Measurements from ENCODE around the gene FTL. TPM values are rescaled to one million over a fixed set of nuclear protein-coding genes. Genes with fewer than 3 reads are reported as not detected.

The FTL gene
- total RNA-seq, 2 experiments from 2014 or later: 467 to 602 TPM

- H3K9me2 ChIP-seq (ENCODE audit: insufficient read depth, low read length): no peaks in the 10 kb centered on the region
- peaks cover 9% of the 10 kb centered on the region for H3K4me1 ChIP-seq (ENCODE audit: insufficient read depth, low read length, poor library complexity, severe bottlenecking)
- H3K27ac ChIP-seq (ENCODE audit: low read depth, low read length, poor library complexity, severe bottlenecking): no peak overlapping the region
- peaks cover 15% of the 10 kb centered on the region; the same call in 1 of the 2 replicates for H3K79me2 ChIP-seq (ENCODE audit: insufficient read depth, low read depth, low read length)
- ChIA-PET POLR2A (no interaction called here), CTCF (ENCODE audit: unreplicated experiment) (no interaction called here)
- DNase-seq (ENCODE audit: low spot score): no peak
- H4K20me1 ChIP-seq (ENCODE audit: insufficient read depth, low read length): no peaks in the 10 kb centered on the region
- no peak overlapping the region for H3K4me3 ChIP-seq (ENCODE audit: low read depth, low read length, poor library complexity, severe bottlenecking)
- no peak for TF ChIP-seq EZH2phosphoT487 (IDR thresholded peaks at IDR 0.05; ENCODE audit: borderline replicate concordance, low read depth, low read length)
- TF ChIP-seq, protein P1, sequence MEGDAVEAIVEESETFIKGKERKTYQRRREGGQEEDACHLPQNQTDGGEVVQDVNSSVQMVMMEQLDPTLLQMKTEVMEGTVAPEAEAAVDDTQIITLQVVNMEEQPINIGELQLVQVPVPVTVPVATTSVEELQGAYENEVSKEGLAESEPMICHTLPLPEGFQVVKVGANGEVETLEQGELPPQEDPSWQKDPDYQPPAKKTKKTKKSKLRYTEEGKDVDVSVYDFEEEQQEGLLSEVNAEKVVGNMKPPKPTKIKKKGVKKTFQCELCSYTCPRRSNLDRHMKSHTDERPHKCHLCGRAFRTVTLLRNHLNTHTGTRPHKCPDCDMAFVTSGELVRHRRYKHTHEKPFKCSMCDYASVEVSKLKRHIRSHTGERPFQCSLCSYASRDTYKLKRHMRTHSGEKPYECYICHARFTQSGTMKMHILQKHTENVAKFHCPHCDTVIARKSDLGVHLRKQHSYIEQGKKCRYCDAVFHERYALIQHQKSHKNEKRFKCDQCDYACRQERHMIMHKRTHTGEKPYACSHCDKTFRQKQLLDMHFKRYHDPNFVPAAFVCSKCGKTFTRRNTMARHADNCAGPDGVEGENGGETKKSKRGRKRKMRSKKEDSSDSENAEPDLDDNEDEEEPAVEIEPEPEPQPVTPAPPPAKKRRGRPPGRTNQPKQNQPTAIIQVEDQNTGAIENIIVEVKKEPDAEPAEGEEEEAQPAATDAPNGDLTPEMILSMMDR (conservative IDR thresholded peaks at IDR 0.05; ENCODE audit: low read length): no peak
- no peak overlapping the region for H3K4me2 ChIP-seq (ENCODE audit: low read length)
- intact Hi-C loops (cut with micrococcal nuclease; ENCODE audit: unreplicated experiment): no loop called here
- H2AFZ ChIP-seq (ENCODE audit: low read length): no peak overlapping the region
- H3K36me3 ChIP-seq (ENCODE audit: insufficient read depth, low read length): peaks cover 39% of the 10 kb centered on the region
- BruUV-seq (replicated peaks): no TSS peak
- no peaks in the 10 kb centered on the region for H3K9me3 ChIP-seq (ENCODE audit: low read length)
Measured at GRCh38 chr19:48988286-48988685, 23.2 kb downstream of the FTL start.

- Histone ChIP-seq H3K9me3 (ENCODE audit: low read length) (no peaks in the 10 kb centered on the region), H3K9me2 (ENCODE audit: insufficient read depth, low read length) (no peaks in the 10 kb centered on the region), H3K4me1 (ENCODE audit: insufficient read depth, low read length, poor library complexity, severe bottlenecking) (peaks cover 9% of the 10 kb centered on the region), H3K79me2 (ENCODE audit: insufficient read depth, low read depth, low read length) (peaks cover 16% of the 10 kb centered on the region; the same call in 1 of the 2 replicates), H3K4me2 (ENCODE audit: low read length) (no peak overlapping the region), H3K36me3 (ENCODE audit: insufficient read depth, low read length) (peaks cover 35% of the 10 kb centered on the region), H4K20me1 (ENCODE audit: insufficient read depth, low read length) (no peaks in the 10 kb centered on the region), H3K4me3 (ENCODE audit: low read depth, low read length, poor library complexity, severe bottlenecking) (no peak overlapping the region), H2AFZ (ENCODE audit: low read length) (no peak overlapping the region), H3K27ac (ENCODE audit: low read depth, low read length, poor library complexity, severe bottlenecking) (no peak overlapping the region)
- POLR2A ChIA-PET: no interaction called here
- CTCF ChIA-PET (ENCODE audit: unreplicated experiment): no interaction called here
- TF ChIP-seq, protein P1 (conservative IDR thresholded peaks at IDR 0.05; ENCODE audit: low read length): no peak
- TF ChIP-seq EZH2phosphoT487 (IDR thresholded peaks at IDR 0.05; ENCODE audit: borderline replicate concordance, low read depth, low read length): no peak
- no peak for DNase-seq (ENCODE audit: low spot score)
- intact Hi-C loops (cut with micrococcal nuclease; ENCODE audit: unreplicated experiment): no loop called here
- BruUV-seq (replicated peaks): no TSS peak
Measured at GRCh38 chr19:48988860-48989259, 23.8 kb downstream of the FTL start.

- POLR2A ChIA-PET: interaction anchor here (1.0 kb wide), 1 partner anchor 13 kb away, joined by 3 read pairs; no protein-coding TSS in a partner anchor
- no TSS peak for BruUV-seq (replicated peaks)
Measured at GRCh38 chr19:48989701-48990291, 24.7 kb downstream of the FTL start.

More at GRCh38 chr19:48989701-48990291, 24.7 kb downstream of the FTL start:
- Histone ChIP-seq H3K4me1 (ENCODE audit: insufficient read depth, low read length, poor library complexity, severe bottlenecking) (peaks cover 13% of the 10 kb centered on the region), H3K4me2 (ENCODE audit: low read length) (no peak overlapping the region), H4K20me1 (ENCODE audit: insufficient read depth, low read length) (0 out of 2 replicates have a peak, but pooled peaks cover under 1% of the 10 kb centered on the region), H2AFZ (ENCODE audit: low read length) (no peak overlapping the region), H3K36me3 (ENCODE audit: insufficient read depth, low read length) (peaks cover 31% of the 10 kb centered on the region), H3K9me3 (ENCODE audit: low read length) (no peaks in the 10 kb centered on the region), H3K9me2 (ENCODE audit: insufficient read depth, low read length) (no peaks in the 10 kb centered on the region), H3K79me2 (ENCODE audit: insufficient read depth, low read depth, low read length) (peaks cover 26% of the 10 kb centered on the region), H3K4me3 (ENCODE audit: low read depth, low read length, poor library complexity, severe bottlenecking) (no peak overlapping the region), H3K27ac (ENCODE audit: low read depth, low read length, poor library complexity, severe bottlenecking) (no peak overlapping the region)
- TF ChIP-seq, protein P1 (conservative IDR thresholded peaks at IDR 0.05; ENCODE audit: low read length): no peak
- TF ChIP-seq EZH2phosphoT487 (IDR thresholded peaks at IDR 0.05; ENCODE audit: borderline replicate concordance, low read depth, low read length): no peak
- CTCF ChIA-PET (ENCODE audit: unreplicated experiment): no interaction called here
- intact Hi-C loops (cut with micrococcal nuclease; ENCODE audit: unreplicated experiment): no loop called here
- DNase-seq (ENCODE audit: low spot score): no peak
